ENCODE results near the gene SCAF8.
"Not testable (repeated sequence)": the region's sequence is repeated elsewhere in the genome, so short reads cannot be mapped to it uniquely, and the experiment has no call there.

The SCAF8 gene
- long read RNA-seq, donor 1, full-length matches to known transcripts, result 1 of 1 reads
- long read RNA-seq, donor 1, partial matches to known transcripts, result 0 of 1 reads
- long read RNA-seq, donor 1, other reads (novel, unspliced or antisense), result 0 of 1 reads
- long read RNA-seq, donor 2, full-length matches to known transcripts, result 1 of 9 reads
- long read RNA-seq, donor 2, partial matches to known transcripts, result 8 of 9 reads
- long read RNA-seq, donor 2, other reads (novel, unspliced or antisense), result 0 of 9 reads
- long read RNA-seq, donor 3, full-length matches to known transcripts, result 2 of 2 reads
- long read RNA-seq, donor 3, partial matches to known transcripts, result 0 of 2 reads
- long read RNA-seq, donor 3, other reads (novel, unspliced or antisense), result 0 of 2 reads
- long read RNA-seq, donor 4, result 0 reads
- long read RNA-seq, donor 5, full-length matches to known transcripts, result 3 of 3 reads
- long read RNA-seq, donor 5, partial matches to known transcripts, result 0 of 3 reads
- long read RNA-seq, donor 5, other reads (novel, unspliced or antisense), result 0 of 3 reads
- long read RNA-seq, donor 6, full-length matches to known transcripts, result 4 of 4 reads
- long read RNA-seq, donor 6, partial matches to known transcripts, result 0 of 4 reads
- long read RNA-seq, donor 6, other reads (novel, unspliced or antisense), result 0 of 4 reads
- long read RNA-seq, donor 7, full-length matches to known transcripts, result 6 of 21 reads
- long read RNA-seq, donor 7, partial matches to known transcripts, result 15 of 21 reads
- long read RNA-seq, donor 7, other reads (novel, unspliced or antisense), result 0 of 21 reads
- long read RNA-seq, donor 8, result 0 reads

DNA sequence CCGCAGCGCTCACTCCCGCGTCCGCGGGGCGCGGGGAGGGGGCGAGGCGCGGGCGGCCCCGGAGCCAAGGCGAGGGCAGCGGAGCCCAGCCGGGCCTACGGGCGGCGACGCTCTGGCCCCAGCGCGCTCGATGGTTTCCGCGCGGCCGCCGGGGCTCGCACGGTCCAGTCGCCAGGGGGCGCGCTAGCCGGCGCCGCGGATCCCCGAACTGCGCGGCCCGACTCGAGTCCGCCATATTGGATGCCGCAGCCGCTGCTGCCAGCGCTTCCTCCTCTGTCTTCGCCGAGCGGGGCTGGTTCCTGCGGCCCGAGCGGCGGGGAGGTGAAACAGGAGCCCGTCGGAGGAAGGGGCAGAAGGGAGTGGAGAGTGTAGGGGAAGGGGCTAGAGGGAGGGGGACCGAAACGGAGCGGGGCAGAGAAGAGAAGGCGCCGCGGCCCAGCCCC, at the start of gene SCAF8:
Gene SCAF8, plus strand, starts transcription at position 234 of the 443 bp plus-strand sequence. CDS start 485 bp downstream, outside the sequence.
- peak; percentile 96 for DNase-seq

DNA sequence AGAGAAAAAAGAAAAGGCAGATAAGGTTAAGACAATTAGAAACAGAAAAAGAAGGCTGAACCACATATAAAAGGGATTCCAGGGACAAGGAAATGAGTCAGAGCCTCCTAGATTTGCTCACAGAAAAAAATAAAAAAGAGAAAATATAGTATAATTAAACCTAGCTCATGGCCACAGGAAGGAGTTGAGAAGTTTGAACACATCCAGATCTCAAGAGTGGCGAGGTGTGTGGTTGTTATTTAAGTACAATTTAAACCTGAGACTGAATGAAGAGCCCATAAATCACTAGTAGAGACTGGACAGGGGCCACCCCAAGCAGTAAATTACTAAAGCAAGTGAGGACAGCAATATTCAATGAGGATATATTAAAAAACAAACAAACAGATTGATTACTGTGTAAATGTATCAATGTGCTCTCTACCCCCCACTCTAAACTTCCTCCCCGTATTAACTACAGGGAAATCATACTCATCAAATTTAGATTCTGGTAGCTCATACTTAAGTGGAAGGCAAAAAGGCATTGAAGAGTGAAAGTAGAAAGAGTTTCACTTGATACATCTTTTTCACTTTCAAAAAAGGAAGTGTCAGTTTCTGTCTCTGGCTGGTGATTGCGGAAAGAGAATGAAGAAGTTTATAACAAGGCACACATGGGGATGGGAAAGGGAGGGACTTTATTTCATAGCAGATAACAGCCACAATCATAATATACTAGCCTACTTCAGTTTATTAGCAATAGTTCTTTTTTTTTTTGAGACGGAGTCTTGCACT, 49.3 kb upstream of the SCAF8 start:
- DNase-seq, result peak; percentile 10

- DNase-seq, result no peak
These were observed 47.1 kb upstream of the SCAF8 start for GRCh38 chr6:154686162-154686561.

GRCh38 chr6:154689493-154690255, 43.5 kb upstream of the SCAF8 start:
- no peak for DNase-seq

DNA sequence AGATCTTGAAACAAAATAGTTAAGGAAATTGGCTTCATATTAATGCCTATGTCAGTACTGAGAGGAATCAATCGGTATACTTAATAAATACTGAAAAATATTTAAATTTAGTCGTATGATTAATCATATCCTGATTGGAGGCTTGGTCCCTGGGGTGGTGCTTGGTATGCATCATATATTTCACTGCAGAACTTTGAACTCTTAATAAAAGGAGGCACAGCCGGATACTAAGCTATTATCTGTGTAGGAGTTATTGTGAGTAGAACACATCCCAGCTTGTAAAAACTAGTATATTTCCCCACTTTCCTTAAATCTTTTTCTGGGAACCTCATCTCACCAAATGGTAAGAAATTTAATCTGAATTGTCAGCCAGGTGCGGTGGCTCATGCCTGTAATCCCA, 42.4 kb upstream of the SCAF8 start:
- DNase-seq, result no peak

GRCh38 chr6:154696661-154697060, 36.6 kb upstream of the SCAF8 start:
- no peak for DNase-seq

DNA sequence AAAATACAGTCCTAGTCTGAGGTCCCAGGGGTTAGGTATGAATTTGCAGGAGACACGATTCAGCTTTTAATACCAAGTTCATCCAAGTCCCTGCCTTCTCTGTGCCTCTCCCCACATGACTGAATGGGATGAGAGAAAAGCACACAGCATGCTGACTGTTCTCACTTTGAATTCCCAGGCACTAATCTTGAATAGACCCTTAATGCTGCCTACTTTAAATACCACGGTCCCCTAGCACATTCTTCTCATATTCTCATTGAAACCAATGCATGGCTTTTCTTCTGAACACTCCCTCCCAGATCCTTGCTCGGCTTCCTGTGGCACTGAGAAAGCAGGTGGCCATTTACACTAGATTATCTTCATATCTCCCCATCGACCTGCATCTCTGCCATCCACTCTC, 30.1 kb upstream of the SCAF8 start:
- no peak for DNase-seq

- DNase-seq, result no peak
These were observed 27.6 kb upstream of the SCAF8 start for GRCh38 chr6:154705471-154706113.

DNA sequence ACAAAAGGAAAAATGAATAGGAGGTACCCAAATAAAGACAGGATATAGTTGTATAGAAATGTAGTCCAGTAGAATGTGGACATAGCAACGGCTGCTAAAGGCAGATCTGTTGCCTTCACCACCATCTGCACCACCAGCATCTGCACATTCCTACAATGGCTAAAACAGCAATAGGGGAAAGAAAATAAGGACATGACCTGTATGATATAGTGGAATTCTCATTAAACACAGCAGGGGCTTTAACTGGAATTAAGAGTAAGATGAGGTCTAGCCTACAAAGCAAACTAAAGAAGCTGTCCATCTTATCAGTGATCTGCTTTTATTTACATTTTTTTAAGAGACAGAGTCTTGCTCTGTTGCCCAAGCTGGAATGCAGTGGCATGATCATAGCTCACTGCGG, 26.8 kb upstream of the SCAF8 start:
- no peak for DNase-seq

- no peak for DNase-seq
These were observed 23.6 kb upstream of the SCAF8 start for GRCh38 chr6:154709621-154710020.

DNA sequence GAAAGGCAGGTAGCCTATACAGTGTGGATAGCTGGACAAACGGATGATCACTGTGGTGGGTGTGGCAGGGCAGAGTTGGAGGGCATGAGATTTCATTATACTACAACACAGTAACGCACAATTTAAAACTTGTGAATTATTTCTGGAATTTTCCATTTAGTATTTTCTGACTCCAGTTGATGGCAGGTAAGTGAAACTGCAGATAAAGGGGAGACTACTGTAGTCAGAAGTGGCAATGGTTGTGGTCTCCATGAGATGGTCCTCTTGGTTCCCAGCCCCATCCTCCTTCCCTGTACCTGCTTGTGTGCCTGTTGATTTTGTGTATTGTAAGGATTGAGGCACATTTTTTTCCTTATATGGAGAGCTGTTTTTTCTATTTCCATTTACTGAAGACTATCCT, 22.5 kb upstream of the SCAF8 start:
- no peak for DNase-seq

- DNase-seq, result no peak
These were observed 17.8 kb upstream of the SCAF8 start for GRCh38 chr6:154715446-154715845.

- not testable (repeated sequence) for DNase-seq
These were observed 16.9 kb upstream of the SCAF8 start for GRCh38 chr6:154716350-154716749.

DNA sequence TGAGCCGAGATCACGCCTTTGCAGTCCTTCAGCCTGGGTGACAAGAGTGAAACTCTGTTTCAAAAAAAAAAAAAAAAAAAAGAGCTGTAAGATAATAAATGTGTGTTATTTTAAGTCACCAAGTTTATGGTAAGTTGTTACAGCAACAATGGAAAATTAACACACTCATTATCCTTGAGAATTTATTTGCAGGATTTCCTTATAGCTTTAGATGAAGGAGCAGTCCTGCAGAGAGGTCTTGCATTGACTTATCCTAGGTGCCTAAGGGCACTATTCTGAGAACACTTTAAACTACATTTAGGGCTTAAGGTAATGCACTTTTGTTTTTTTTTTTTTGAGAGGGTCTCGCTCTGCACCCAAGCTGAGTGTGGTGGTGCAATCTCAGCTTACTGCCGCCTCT, 13.8 kb upstream of the SCAF8 start:
- DNase-seq, result no peak

- no peak for DNase-seq
These were observed 13.4 kb upstream of the SCAF8 start for GRCh38 chr6:154719854-154720253.

DNA sequence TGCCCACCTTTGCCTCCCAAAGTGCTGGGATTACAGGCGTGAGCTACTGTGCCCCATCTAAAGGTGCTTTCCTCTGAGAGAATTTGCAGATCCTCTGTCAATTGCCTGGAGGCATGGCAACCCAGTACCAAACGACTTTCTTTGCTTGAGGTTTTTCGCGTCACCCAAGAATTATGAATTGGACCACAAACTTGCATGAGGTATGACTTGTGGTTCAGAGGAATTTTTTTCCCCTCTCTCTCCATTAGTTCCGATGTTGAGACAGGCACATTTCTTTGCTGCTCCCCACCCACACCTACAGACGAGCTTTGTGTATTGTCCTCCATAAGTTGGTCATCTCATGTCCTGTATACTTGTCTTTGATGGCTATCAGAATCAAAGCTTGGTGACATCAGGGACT, 11.8 kb upstream of the SCAF8 start:
- DNase-seq, result no peak

GRCh38 chr6:154726887-154727286, 6.3 kb upstream of the SCAF8 start:
- no peak for DNase-seq

DNA sequence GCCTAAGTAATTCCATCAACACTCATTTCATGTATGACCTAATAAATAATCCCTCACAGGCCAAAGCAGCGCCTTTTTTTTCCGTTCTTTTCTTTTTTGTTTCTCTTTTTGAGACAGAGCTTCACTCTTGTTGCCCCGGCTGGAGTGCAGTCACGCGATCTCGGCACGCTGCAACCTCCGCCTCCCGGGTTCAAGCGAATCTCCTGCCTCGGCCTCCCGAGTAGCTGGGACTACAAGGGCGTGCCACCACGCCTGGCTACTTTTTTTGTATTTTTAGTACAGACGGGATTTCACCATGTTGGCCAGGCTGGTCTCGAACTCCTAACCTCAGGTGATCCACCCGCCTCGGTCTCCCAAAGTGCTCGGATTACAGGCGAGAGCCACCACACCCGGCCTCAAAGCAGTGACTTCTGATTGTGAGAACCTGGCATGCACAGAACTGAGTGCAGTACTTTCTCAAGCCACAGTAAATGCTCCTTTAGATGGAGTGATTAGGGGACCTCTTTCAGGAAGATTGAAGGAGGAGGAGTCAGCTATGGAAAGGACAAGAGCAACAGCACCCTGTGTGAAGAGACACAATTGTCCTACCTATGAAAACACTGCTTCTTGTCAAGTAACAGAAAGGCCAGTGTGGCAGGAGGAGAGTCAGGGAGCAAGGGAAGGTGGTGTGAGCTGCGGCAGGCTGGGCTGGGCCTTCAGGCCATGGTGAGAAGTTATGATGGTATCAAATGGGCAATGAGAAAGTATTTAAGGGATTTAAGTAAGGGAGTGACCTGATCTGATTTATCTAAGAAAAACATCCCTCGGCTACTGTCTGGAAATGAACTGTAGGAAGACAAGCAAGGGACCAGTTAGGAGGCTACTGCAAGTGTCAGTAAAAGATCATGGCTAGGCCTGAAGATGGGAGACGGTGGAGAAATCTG, 1.7 kb upstream of the SCAF8 start:
- peak; percentile 12 for DNase-seq

GRCh38 chr6:154732538-154733182, 556 bp upstream of the SCAF8 start:
- peak; percentile 95 for DNase-seq
